ENCODE data around the gene DESI1.
A peak's percentile ranks its signal among the peaks of the same experiment; 100 is the strongest.
"Not testable (repeated sequence)": the region's sequence is repeated elsewhere in the genome, so short reads cannot be mapped to it uniquely, and the experiment has no call there.

Gene DESI1

GRCh38 chr22:41620589-41621098 is at the start of gene DESI1:
Gene DESI1, minus strand, starts transcription at chr22:41621043. Its CDS starts 204 bp downstream, at chr22:41620839.
- DNase-seq (ENCODE audit: low spot score), result peak; percentile 36

- DNase-seq (ENCODE audit: low spot score), result no peak
These were observed 48.4 kb upstream of the DESI1 start for GRCh38 chr22:41668971-41669911.

- no peak for DNase-seq (ENCODE audit: low spot score)
These were observed 44.1 kb upstream of the DESI1 start for GRCh38 chr22:41664951-41665350.

DNA sequence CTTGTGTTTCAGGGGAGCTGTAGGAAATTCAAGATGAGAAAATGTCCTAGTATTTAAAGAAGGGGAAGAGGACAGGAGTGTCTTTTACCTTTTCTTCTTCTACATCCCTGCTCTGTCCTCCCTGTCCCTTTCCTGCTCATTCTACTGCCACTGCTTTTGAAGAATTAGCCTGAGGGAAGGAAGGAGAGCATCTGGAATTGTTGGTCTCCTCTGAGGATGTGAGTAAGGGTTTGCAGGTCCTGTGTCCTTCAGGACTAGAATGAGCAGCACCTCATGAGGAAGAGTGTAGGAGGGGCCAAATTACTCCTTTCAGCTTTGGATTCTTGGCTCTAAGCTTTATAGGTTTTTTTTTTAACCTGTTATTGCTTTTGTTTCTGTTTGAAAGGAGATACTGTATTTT is 43.6 kb upstream of the DESI1 start:
- peak; percentile 38 for DNase-seq (ENCODE audit: low spot score)

- DNase-seq (ENCODE audit: low spot score), result not testable (repeated sequence)
These were observed 42.8 kb upstream of the DESI1 start for GRCh38 chr22:41663594-41663993.

DNA sequence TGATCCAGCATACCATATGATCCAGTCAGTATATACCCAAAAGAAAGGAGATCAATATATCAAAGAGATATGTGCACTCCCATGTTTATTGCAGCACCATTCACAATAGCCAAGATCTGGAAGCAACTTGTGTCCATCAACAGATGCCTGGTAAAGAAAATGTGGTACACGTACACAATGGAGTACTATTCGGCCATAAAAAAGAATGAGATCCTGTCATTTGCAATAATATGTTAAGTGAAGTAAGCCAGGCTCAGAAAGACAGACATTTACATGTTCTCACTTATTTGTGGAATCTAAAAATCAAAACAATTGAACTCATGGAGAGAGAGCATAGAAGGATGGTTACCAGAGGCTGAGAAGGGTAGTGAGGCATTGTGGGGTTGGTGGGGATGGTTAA is 40.9 kb upstream of the DESI1 start:
- no peak for DNase-seq (ENCODE audit: low spot score)

DNA sequence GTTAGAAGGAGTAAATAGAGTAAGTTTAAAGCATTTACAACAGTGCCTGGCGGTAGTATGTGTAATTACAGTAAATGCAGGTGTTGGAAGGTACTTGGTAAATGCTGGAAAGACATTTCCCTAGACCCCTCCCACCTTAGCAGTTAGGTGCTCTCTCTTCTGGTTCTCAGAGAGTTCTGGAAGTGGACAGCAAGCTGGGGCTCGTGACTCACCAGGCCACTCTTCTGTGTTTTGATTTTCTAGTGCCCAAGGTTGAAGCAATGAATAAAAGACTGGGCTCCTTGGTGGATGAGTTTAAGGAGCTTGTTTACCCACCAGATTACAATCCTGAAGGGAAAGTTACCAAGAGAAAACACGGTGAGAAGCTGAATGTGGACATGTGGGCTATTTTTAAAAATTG is 40.2 kb upstream of the DESI1 start:
- DNase-seq (ENCODE audit: low spot score), result no peak

DNA sequence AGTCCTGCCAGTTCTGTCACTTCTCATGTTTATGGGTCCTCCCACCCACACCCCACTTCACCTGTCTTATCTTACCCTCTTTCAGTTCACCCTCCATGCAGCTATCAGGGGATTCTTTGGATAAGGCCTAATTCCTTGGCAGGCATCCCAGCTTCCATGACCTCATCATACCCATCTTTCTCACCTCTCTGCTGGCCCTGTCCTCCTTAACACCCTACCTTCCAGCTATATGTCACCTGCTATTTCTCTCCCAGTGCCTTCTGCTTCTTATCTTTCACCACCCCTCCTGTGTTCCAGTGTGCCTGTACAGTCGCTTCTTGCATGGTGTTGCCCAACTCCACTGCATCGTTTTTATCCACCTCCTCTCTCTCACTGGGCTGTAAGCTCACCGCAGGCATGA is 39.6 kb upstream of the DESI1 start:
- DNase-seq (ENCODE audit: low spot score), result no peak

DNA sequence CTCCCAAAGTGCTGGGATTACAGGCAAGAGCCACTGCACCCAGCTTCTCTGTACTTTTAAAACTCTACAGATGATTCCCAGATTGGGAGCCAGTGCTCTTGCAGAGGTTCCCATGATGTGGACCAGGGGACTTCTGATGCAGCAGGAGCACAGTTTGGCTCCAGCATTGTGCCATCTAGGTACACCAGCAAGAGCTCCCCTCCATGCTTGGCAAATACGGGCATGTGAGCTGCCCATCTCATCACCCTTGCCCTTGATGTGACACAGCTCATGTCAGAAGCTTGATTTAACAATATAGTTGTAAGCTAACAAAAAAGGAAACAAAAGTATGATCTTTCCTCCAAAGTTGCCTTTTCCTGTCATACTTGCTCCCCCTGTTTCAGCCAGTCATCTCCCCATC is 39.1 kb upstream of the DESI1 start:
- DNase-seq (ENCODE audit: low spot score), result no peak

- DNase-seq (ENCODE audit: low spot score), result no peak
These were observed 38.0 kb upstream of the DESI1 start for GRCh38 chr22:41658869-41659268.

DNA sequence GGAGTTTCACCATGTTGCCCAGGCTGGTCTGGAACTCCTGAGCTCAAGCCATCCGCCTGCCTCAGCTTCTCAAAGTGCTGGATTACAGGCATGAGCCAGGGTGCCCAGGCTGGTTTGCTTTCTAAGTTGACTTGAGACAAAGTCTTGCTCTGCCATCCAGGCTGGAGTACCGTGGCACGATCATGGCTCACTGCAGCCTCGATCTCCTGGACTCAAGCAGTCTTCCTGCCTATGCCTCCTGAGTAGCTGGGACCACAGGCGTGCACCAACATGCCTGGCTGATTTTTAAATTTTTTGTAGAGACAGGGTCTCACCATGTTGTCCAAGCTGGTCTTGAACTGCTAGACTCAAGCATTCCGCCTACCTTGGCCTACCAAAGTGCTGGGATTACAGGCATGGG is 36.9 kb upstream of the DESI1 start:
- DNase-seq (ENCODE audit: low spot score), result no peak

GRCh38 chr22:41656556-41656955 is 35.7 kb upstream of the DESI1 start:
- DNase-seq (ENCODE audit: low spot score), result no peak

GRCh38 chr22:41654322-41654721 is 33.5 kb upstream of the DESI1 start:
- DNase-seq (ENCODE audit: low spot score), result no peak

- no peak for DNase-seq (ENCODE audit: low spot score)
These were observed 30.0 kb upstream of the DESI1 start for GRCh38 chr22:41650821-41651220.

DNA sequence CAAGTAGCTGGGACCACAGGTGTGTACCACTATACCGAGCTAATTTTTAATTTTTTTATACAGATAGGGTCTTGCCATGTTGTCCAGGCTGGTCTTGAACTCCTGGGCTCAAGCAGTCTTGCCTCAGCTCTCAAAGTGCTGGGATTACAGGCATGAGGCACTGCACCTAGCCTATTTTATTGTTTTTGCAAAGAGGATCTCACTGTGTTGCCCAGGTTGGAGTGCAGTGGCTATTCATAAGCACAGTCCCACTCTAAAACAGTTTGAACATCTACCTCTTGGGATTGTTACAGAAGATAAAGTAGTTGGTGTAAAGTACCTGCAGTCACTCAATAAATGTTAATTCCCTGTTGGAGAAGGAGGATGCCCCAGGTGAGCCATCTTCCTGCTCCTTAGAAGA is 29.4 kb upstream of the DESI1 start:
- no peak for DNase-seq (ENCODE audit: low spot score)

DNA sequence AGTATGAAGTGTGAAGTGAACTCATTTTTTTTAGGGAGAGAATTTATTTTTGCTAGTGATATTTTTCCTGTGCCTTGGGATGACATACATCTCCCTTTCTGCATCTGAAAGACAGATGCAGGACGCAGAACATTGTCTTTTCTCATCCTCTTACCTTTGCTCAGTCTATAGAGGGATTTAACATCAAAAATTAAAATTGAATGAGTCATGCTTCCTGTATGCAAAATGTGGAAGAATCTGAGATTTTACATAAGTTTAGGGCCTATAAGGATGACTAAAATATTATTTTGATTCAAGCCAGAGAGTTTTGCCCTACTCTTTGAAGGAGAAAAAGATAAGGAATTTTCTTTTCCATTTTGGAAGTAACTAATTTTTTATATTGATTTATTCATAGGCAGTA is 27.6 kb upstream of the DESI1 start:
- DNase-seq (ENCODE audit: low spot score), result no peak

DNA sequence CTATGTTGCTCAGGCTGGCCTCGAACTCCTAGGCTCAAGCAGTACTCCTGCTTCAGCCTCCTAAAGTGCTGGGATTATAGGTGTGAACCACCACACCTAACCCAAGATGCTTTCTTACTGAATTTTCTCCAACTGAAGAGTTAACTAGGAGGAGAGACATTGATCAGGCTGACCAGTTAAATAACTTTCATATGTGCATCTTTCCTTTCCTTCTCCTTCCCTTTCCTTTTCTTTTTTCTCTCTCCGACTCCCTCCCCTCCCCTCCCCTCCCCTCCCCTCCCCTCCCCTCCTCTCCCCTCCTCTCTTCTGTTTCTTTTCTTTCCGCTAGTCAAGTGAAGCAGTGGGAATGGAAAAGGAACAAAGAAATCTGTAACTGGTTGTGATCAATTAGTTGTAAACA is 26.9 kb upstream of the DESI1 start:
- DNase-seq (ENCODE audit: low spot score), result no peak

DNA sequence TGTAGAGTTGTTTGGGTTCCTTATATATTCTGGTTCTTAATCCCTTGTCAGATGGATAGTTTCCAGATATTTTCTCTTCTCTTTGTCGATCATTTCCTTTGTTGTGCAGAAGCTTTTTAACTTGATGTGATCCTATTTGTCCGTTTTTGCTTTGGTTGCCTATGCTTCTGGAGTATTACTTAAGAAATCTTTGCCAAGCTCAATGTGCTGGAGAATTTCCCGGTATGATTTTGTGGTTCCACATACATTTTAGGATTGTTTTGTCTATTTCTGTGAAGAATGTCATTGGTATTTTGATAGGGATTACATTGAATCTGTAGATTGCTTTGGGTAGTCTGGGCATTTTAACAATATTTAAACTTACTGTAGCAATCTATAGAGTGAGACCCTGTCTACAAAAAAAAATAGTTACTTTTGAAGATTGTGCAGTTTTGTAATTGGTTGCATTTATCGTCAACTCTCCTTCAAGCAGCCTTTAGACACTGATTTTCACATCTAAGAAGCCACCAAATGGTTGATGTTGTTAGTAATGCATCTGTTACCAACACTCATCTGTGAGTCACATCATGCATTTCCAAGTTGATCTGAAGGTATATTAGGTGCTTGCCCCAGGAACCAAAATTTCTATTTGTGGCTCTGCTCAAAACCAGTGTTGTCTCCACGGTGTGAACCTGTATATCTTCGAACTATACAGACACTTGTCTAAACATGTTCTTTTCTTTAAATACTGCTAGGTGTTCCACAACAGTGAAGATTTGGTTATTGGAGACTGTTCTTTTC is 21.7 kb upstream of the DESI1 start:
- no peak for DNase-seq (ENCODE audit: low spot score)

DNA sequence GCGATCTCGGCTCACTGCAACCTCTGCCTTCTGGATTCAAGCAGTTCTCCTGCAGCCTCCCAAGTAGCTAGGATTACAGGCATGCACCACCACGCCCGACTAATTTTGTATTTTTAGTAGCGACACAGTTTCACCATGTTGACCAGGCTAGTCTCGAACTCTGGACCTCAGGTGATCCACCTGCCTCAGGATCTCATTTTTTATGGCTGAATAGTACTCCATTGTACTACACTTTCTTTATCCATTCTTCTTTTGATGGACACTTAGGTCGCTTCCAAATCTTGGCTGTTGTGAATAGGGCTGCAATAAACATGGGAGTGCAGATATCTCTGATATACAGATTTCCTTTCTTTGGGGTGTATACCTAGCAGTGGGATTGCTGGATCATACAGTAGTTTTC is 21.0 kb upstream of the DESI1 start:
- no peak for DNase-seq (ENCODE audit: low spot score)

DNA sequence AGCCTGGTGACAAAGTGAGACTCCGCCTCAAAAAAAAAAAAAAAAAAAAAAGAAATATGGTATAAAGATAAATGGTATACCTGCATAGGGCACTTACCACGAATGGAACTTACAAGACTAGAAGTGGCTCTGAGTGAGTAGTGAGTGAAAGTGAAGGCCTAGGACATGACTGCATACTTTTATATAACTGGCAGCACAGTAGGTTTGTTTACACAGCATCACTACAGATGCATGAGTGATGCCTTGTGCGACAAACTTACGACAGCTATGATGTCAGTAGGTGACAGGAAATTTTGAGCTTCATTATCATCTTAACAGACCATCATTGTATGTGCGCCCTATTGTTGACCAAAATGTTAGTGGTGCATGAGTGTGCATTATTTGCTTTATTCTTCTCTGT is 17.9 kb upstream of the DESI1 start:
- no peak for DNase-seq (ENCODE audit: low spot score)

DNA sequence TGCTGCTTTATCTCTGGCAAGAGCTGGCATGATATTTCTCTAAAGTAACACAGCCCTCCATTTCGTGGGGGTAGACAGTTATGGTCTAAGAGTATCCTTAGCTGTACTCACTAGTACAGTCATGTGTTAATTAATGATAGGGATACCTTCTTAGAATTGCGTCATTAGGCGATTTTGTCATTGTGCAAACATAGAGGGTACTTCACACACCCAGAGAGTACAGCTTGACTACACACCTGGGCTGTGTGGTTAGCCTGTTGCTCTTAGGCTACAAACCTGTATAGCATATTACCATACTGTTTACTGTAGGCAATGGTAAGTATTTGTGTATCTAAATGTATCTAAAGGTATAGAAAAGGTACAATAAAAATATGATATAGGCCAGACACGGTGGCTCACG is 17.3 kb upstream of the DESI1 start:
- DNase-seq (ENCODE audit: low spot score), result no peak

DNA sequence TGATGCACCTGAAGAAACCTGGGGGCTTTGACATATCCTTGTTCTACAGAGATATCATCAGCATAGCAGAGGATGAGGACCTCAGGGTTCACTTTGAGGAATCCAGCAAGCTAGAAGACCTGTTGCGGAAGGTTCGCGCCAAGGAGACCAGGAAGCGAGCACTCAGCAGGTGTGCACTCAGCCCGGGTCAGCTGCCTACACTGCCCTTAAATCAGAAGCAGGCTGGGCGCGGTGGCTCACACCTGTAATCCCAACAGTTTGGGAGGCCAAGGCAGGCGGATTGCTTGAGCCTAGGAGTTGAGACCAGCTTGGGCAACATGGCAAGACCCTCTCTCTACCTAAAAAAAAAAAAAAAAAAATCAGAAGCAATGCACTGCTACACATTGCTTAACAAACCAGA is 16.8 kb upstream of the DESI1 start:
- DNase-seq (ENCODE audit: low spot score), result not testable (repeated sequence)

DNA sequence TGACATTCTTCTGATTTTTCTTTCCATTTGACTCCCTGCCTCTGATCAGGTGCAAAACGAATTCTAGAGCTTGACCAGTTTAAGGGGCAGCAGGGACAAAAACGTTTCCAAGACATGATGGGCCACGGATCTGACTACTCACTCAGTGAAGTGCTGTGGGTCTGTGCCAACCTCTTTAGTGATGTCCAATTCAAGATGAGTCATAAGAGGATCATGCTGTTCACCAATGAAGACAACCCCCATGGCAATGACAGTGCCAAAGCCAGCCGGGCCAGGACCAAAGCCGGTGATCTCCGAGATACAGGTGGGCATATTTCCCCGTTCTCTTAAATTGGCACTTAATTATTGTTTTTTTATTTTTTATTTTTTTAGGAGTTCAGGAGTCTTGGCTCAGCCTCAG is 15.6 kb upstream of the DESI1 start:
- DNase-seq (ENCODE audit: low spot score), result peak; percentile 29

Measured in cerebellar cortex (tissue), 1 donor.